Activated naive CD8-positive, alpha-beta T cell treated with anti-CD3 and anti-CD28 coated beads, Interleukin-2, amount 50 U/mL, for 24 hours (primary cell): Measurements from ENCODE around the gene ASTE1.
"Not testable (repeated sequence)": the region's sequence is repeated elsewhere in the genome, so short reads cannot be mapped to it uniquely, and the experiment has no call there.

ENCODE experiments used
- ATAC-seq: fragments of 150-1000 bp; cut with Tn5 transposase; one replicate; pipeline ENCODE4 v1.10.0; 2021
- DNase-seq: peaks from one replicate; pipeline ENCODE4 v3.0.0; 2021
- H3K27ac Mint-ChIP-seq: one replicate; pipeline ENCODE4 v1.8.0; 2021; ENCODE audit warnings: mild to moderate bottlenecking, mixed read lengths
- H3K27me3 Mint-ChIP-seq: one replicate; pipeline ENCODE4 v1.8.0; 2021; ENCODE audit warnings: mixed read lengths
- H3K36me3 Mint-ChIP-seq: one replicate; pipeline ENCODE4 v1.8.0; 2021; ENCODE audit warnings: low read depth, mixed read lengths
- H3K4me1 Mint-ChIP-seq: one replicate; pipeline ENCODE4 v1.8.0; 2021; ENCODE audit warnings: mixed read lengths
- H3K4me3 Mint-ChIP-seq: one replicate; pipeline ENCODE4 v1.8.0; 2021; ENCODE audit warnings: mild to moderate bottlenecking, moderate library complexity, mixed read lengths
- H3K9me3 Mint-ChIP-seq: one replicate; pipeline ENCODE4 v1.8.0; 2021; ENCODE audit warnings: mixed read lengths

The ASTE1 gene

DNA sequence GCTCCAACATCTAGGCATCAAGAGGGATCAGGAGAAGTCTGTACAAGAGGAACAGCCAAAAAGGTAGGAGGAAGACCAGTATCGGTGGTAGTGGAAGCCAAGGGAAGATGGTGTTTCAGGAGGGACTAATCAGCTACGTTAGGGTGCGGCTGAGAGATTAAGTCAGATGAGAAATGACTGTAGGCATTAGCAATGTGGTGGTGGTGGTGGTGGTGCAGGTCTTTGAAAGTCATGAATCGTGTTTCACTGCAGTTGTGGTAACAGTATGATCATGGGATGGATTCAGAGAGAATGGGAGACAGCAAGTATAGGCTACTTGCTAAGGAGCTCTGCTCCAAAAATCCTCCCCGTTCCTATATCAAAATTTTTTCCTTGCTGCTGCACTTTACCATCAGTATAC, 35.5 kb downstream of the ASTE1 start:
- DNase-seq (no peak), ATAC-seq (peak; percentile 24)
- Mint-ChIP-seq H3K9me3 (no peaks in the 10 kb centered on the region), H3K27ac (no peak overlapping the region), H3K4me3 (no peak overlapping the region), H3K4me1 (no peaks in the 10 kb centered on the region), H3K27me3 (no peaks in the 10 kb centered on the region), H3K36me3 (peaks cover 13% of the 10 kb centered on the region)

DNA sequence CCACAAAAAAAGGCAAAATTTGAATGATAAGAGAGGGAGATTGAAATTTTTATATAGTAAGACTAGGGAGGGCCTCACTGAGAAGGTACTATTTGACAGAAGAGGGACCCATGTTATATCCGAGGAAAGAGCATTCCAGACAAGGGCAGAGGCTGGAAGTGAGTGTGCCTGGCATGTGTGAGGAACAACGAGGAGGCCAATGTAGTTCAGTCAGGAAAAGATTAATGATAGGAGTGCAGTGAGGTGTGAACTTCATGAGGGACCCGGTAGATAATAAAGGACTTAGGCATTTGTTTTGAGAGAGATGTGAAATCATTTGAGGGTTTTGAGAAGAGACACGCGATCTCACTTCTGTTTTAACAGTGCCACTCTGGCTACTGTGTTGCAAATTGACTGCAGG, 36.3 kb downstream of the ASTE1 start:
- no peak overlapping the region for H3K27ac Mint-ChIP-seq
- no peak for ATAC-seq
- no peaks in the 10 kb centered on the region for H3K9me3 Mint-ChIP-seq
- DNase-seq, result no peak
- H3K4me1 Mint-ChIP-seq, result no peaks in the 10 kb centered on the region
- H3K27me3 Mint-ChIP-seq, result no peaks in the 10 kb centered on the region
- H3K36me3 Mint-ChIP-seq, result peaks cover 13% of the 10 kb centered on the region
- no peak overlapping the region for H3K4me3 Mint-ChIP-seq

DNA sequence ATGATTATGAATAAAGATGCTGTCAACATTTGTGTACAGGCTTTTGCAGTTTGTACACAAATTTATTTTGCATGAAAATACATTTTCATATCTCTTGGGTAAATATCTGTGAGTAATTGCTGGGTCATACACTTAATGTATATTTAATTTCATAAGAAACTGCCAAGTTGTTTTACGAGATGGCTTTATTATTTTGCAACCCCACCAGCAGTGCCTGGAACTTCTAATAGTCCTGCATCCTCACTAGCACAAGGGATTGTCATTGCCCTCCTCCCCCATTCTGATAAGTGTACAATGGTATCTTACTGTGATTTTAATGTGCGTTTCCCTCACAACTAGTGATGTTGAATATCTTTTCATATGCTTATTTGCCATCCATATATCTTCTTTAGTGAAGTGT, 45.2 kb downstream of the ASTE1 start:
- Mint-ChIP-seq H3K27me3 (no peaks in the 10 kb centered on the region), H3K36me3 (peaks cover 18% of the 10 kb centered on the region), H3K4me1 (no peaks in the 10 kb centered on the region)

DNA sequence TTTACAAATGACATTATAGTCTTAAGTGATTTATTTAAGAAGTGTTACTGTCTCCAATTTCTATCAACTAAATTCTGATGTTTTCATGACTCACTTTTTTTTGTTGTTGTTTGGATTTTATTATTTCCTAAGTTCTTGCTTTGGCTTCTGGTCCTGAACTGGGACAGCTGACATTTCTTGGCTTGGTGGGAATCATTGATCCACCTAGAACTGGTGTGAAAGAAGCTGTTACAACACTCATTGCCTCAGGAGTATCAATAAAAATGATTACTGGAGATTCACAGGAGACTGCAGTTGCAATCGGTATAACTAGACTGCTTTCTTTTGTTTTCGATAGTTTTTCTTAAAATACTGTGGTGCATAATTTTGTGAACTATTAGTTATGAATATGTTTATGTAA, 47.5 kb downstream of the ASTE1 start:
- Mint-ChIP-seq H3K9me3 (no peaks in the 10 kb centered on the region), H3K36me3 (peaks cover 21% of the 10 kb centered on the region), H3K4me1 (no peaks in the 10 kb centered on the region), H3K4me3 (no peak overlapping the region), H3K27ac (no peak overlapping the region), H3K27me3 (no peaks in the 10 kb centered on the region)
- DNase-seq, result no peak
- no peak for ATAC-seq

More for the DNA sequence above, 45.2 kb downstream of the ASTE1 start:
- no peaks in the 10 kb centered on the region for H3K9me3 Mint-ChIP-seq
- H3K4me3 Mint-ChIP-seq, result no peak overlapping the region
- ATAC-seq (no peak), DNase-seq (no peak)
- H3K27ac Mint-ChIP-seq, result no peak overlapping the region

DNA sequence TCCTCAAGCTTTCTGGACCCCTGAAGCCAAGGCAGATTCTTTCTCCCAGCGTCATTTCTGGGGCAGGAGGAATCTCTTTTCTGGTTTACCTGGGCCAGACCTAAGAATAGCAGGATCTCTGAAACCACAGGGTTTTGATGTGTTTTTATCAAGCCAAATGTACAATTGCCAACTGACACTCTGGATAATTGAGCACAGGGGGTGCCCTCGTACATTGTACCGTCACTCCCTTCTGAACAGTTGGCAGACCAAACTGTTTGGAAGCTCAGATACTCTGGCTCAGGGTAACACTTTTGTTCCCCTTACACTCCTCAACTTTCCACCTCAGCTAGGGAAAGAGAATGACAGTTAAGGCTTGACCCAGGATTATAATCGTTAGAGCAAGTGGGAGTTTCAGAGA, 49.9 kb downstream of the ASTE1 start:
- Mint-ChIP-seq H3K27me3 (no peaks in the 10 kb centered on the region), H3K27ac (no peak overlapping the region), H3K4me3 (no peak overlapping the region), H3K4me1 (no peaks in the 10 kb centered on the region), H3K36me3 (peaks cover 29% of the 10 kb centered on the region), H3K9me3 (no peaks in the 10 kb centered on the region)
- DNase-seq (no peak), ATAC-seq (no peak)

- Mint-ChIP-seq H3K27ac (no peak overlapping the region), H3K4me1 (no peaks in the 10 kb centered on the region), H3K4me3 (no peak overlapping the region), H3K36me3 (peaks cover 41% of the 10 kb centered on the region), H3K27me3 (no peaks in the 10 kb centered on the region), H3K9me3 (no peaks in the 10 kb centered on the region)
- DNase-seq (no peak), ATAC-seq (no peak)
These were observed 51.4 kb downstream of the ASTE1 start for GRCh38 chr3:130975251-130975650.

DNA sequence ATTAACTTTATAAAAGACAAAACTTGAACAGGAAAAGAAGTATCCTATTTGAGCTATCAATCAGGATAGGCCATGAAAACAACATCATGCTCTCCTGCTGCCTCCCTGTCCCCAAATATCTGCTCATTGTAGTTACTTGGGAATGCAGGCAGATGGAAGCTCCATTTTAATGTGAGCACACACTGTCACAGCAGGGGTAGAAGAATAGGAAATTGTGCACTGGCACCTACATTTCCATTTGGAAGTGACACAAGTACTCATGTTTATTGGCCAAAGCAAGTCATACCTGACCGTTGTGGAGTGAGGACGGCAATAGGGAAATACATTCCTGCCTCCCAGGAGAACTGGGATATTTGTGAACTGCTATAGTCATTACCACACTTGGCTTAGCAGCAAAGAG, 52.4 kb downstream of the ASTE1 start:
- H3K27ac Mint-ChIP-seq, result no peak overlapping the region
- peaks cover 42% of the 10 kb centered on the region for H3K36me3 Mint-ChIP-seq
- no peak for DNase-seq

DNA sequence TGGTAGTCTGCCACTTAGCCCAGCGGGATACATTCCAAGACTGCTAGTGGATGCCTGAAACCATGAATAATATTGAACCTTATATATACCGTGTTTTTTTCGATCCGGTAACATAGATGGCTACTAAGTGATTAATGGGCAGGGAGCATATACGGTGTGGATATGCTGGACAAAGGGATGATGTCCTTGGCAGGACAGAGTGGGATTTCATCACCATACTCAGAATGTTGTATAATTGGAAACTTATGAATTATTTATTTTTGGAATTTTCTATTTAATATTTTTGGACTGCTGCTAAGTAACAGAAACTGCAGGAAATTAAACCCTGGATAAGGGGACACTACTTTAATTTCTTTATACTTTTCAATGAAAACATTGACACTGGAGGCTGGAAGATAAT, 53.2 kb downstream of the ASTE1 start:
- no peak overlapping the region for H3K27ac Mint-ChIP-seq
- H3K27me3 Mint-ChIP-seq, result no peaks in the 10 kb centered on the region
- peaks cover 46% of the 10 kb centered on the region for H3K36me3 Mint-ChIP-seq
- H3K4me3 Mint-ChIP-seq, result no peak overlapping the region
- ATAC-seq (no peak), DNase-seq (no peak)
- no peaks in the 10 kb centered on the region for H3K4me1 Mint-ChIP-seq
- H3K9me3 Mint-ChIP-seq, result no peaks in the 10 kb centered on the region

More for the DNA sequence above, 52.4 kb downstream of the ASTE1 start:
- H3K4me1 Mint-ChIP-seq, result no peaks in the 10 kb centered on the region
- no peak overlapping the region for H3K4me3 Mint-ChIP-seq
- no peaks in the 10 kb centered on the region for H3K27me3 Mint-ChIP-seq
- no peak for ATAC-seq
- H3K9me3 Mint-ChIP-seq, result no peaks in the 10 kb centered on the region

- H3K4me3 Mint-ChIP-seq, H3K27ac Mint-ChIP-seq, H3K4me1 Mint-ChIP-seq, H3K27me3 Mint-ChIP-seq, ATAC-seq, H3K9me3 Mint-ChIP-seq, DNase-seq: not testable (repeated sequence)
- peaks cover 51% of the 10 kb centered on the region for H3K36me3 Mint-ChIP-seq
These were observed 54.0 kb downstream of the ASTE1 start for GRCh38 chr3:130972592-130972991.

DNA sequence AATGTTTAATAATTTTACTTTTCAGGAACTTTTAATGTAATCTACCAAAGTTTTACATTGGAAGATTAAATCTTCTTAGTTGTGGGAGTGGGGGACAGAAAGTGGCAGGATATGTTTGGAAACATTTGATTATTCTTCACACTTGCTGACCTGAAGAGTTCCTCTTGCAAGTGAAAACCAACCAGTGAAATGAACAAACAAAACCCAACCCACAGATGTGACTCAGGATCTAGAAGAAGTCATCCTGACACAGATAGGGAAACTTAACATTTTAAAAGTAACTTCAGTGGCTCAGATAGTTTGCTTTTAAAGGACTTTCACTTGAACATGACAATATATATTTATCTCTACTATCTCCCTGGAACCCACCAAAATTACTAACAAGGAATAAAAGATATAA, 55.4 kb downstream of the ASTE1 start:
- Mint-ChIP-seq H3K4me1 (no peaks in the 10 kb centered on the region), H3K27me3 (no peaks in the 10 kb centered on the region), H3K4me3 (no peak overlapping the region), H3K9me3 (no peaks in the 10 kb centered on the region), H3K36me3 (peaks cover 58% of the 10 kb centered on the region), H3K27ac (no peak overlapping the region)
- ATAC-seq (no peak), DNase-seq (no peak)

GRCh38 chr3:130969621-130970020, 57.0 kb downstream of the ASTE1 start:
- no peaks in the 10 kb centered on the region for H3K27me3 Mint-ChIP-seq
- H3K9me3 Mint-ChIP-seq, result no peaks in the 10 kb centered on the region
- no peak for DNase-seq
- no peak overlapping the region for H3K4me3 Mint-ChIP-seq
- ATAC-seq, result no peak
- no peak overlapping the region for H3K27ac Mint-ChIP-seq
- H3K4me1 Mint-ChIP-seq, result no peaks in the 10 kb centered on the region
- H3K36me3 Mint-ChIP-seq, result peaks cover 67% of the 10 kb centered on the region

GRCh38 chr3:130968221-130968620, 58.4 kb downstream of the ASTE1 start:
- Mint-ChIP-seq H3K9me3 (no peaks in the 10 kb centered on the region), H3K36me3 (peaks cover 73% of the 10 kb centered on the region), H3K4me1 (no peaks in the 10 kb centered on the region), H3K4me3 (no peak overlapping the region), H3K27me3 (no peaks in the 10 kb centered on the region), H3K27ac (peak overlapping the region; percentile 3)
- no peak for ATAC-seq
- DNase-seq, result no peak

DNA sequence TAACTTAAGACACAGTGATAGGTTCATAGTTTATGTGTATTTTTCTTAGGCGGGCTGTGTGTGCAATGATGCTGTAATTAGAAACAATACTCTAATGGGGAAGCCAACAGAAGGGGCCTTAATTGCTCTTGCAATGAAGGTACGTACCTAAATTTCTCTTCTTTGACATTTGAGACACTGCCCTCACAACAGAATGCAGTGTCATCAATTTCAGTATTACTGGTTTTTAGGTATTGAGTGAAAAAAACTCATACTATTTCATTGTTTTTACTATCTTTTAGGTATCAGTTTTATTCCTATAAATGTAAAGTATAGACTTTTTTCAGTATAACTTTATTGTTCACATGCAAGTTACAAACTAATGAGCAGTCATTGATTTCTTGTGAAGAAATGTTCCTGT, 59.3 kb downstream of the ASTE1 start:
- H3K9me3 Mint-ChIP-seq, result no peaks in the 10 kb centered on the region
- no peaks in the 10 kb centered on the region for H3K4me1 Mint-ChIP-seq
- no peak overlapping the region for H3K27ac Mint-ChIP-seq
- no peak overlapping the region for H3K4me3 Mint-ChIP-seq
- H3K27me3 Mint-ChIP-seq, result no peaks in the 10 kb centered on the region
- peaks cover 68% of the 10 kb centered on the region for H3K36me3 Mint-ChIP-seq
- ATAC-seq (no peak), DNase-seq (no peak)

- Mint-ChIP-seq H3K4me3 (no peak overlapping the region), H3K4me1 (peaks cover 4% of the 10 kb centered on the region), H3K36me3 (peaks cover 66% of the 10 kb centered on the region), H3K27ac (no peak overlapping the region), H3K9me3 (no peaks in the 10 kb centered on the region), H3K27me3 (no peaks in the 10 kb centered on the region)
- no peak for ATAC-seq
- no peak for DNase-seq
These were observed 62.7 kb downstream of the ASTE1 start for GRCh38 chr3:130963878-130964277.
